Mesendoderm (in vitro differentiated cells): ENCODE data around the gene JAZF1.

Source experiments
- DNase-seq: peaks from one replicate; pipeline ENCODE4 v3.0.0; 2013
- H2AK5ac ChIP-seq: 2 replicates; pipeline ENCODE4 v1.6.1; 2013; ENCODE audit warnings: low read length, inconsistent platforms
- H2BK120ac ChIP-seq: 2 replicates; pipeline ENCODE4 v1.6.1; 2013; ENCODE audit warnings: low read depth, mild to moderate bottlenecking, low read length, moderate library complexity, mixed read lengths
- H2BK15ac ChIP-seq: replicated peaks from 2 replicates; pipeline ENCODE4 v1.6.1; 2013; ENCODE audit warnings: low read depth, mild to moderate bottlenecking, moderate library complexity
- H2BK5ac ChIP-seq: 2 replicates; pipeline ENCODE4 v1.6.1; 2013; ENCODE audit warnings: low read length, inconsistent platforms
- H3K18ac ChIP-seq: 2 replicates; pipeline ENCODE4 v1.6.1; 2013; ENCODE audit warnings: mild to moderate bottlenecking, low read length, mixed read lengths
- H3K23ac ChIP-seq: one replicate; pipeline ENCODE4 v1.6.1; 2013; ENCODE audit warnings: low read length
- H3K27ac ChIP-seq: 2 replicates; pipeline ENCODE4 v1.5.1; 2013; ENCODE audit warnings: low read depth, mild to moderate bottlenecking, inconsistent platforms, low read length, moderate library complexity
- H3K27me3 ChIP-seq: 2 replicates; pipeline ENCODE4 v1.6.1; 2013; ENCODE audit warnings: low read length, control low read depth, mild to moderate bottlenecking, inconsistent platforms; ENCODE audit not compliant: insufficient read depth, poor library complexity
- H3K36me3 ChIP-seq: 2 replicates; pipeline ENCODE4 v1.6.1; 2013; ENCODE audit warnings: low read length, inconsistent platforms; ENCODE audit not compliant: control insufficient read depth, insufficient read depth
- H3K4ac ChIP-seq: one replicate; pipeline ENCODE4 v1.6.1; 2013; ENCODE audit warnings: low read depth, mild to moderate bottlenecking, low read length, moderate library complexity
- H3K4me1 ChIP-seq: 2 replicates; pipeline ENCODE4 v1.6.1; 2013; ENCODE audit warnings: low read depth, low read length, inconsistent platforms; ENCODE audit not compliant: control insufficient read depth
- H3K4me2 ChIP-seq: 2 replicates; pipeline ENCODE4 v1.6.1; 2013; ENCODE audit warnings: low read length
- H3K4me3 ChIP-seq: 2 replicates; pipeline ENCODE4 v1.5.1; 2013; ENCODE audit warnings: mild to moderate bottlenecking, low read length
- H3K56ac ChIP-seq: one replicate; pipeline ENCODE4 v1.6.1; 2013; ENCODE audit warnings: low read length
- H3K79me1 ChIP-seq: 2 replicates; pipeline ENCODE4 v1.6.1; 2013; ENCODE audit warnings: low read length, inconsistent platforms
- H3K79me2 ChIP-seq: 2 replicates; pipeline ENCODE4 v1.6.1; 2013; ENCODE audit warnings: mild to moderate bottlenecking, low read length; ENCODE audit not compliant: control insufficient read depth, insufficient read depth
- H3K9ac ChIP-seq: 2 replicates; pipeline ENCODE4 v1.6.1; 2013; ENCODE audit warnings: low read length, inconsistent platforms
- H4K5ac ChIP-seq: one replicate; pipeline ENCODE4 v1.6.1; 2013; ENCODE audit warnings: low read length
- H4K8ac ChIP-seq: one replicate; pipeline ENCODE4 v1.6.1; 2013; ENCODE audit warnings: low read depth, mild to moderate bottlenecking, control low read depth, low read length, moderate library complexity
- WGBS: extraction: QIAGEN DNeasy Blood & Tissue Kit; methylation state at CpG from one replicate; pipeline ENCODE4 v1.1.7; 2013; ENCODE audit warnings: low lambda C conversion rate, missing lambda C conversion rate; ENCODE audit not compliant: insufficient coverage; ENCODE audit errors: extremely low coverage; 5-methylcytosine and 5-hydroxymethylcytosine counted together

Gene JAZF1

DNA sequence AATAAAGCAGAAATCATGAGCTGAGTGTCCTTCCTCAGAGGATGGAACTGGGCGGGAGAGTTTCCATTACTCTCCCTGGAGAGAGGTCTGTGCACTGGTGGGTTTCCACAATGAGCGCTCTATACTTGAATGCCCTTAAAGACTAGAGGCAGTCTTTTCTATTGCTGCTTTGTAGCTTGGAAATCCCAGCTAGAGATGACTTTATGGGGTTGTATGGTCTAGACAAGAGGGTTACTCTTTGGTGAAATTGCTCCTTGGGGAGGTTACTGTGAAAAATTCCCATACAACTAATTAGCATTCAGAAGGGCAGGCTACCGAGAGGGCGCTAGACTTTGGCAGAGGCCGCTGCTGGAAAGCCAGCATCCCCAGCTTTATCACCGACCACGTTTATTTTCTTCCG, 303.8 kb downstream of the JAZF1 start:
- DNase-seq, result no peak
- no peak overlapping the region for H3K27ac ChIP-seq

GRCh38 chr7:27875832-27876231, 304.8 kb downstream of the JAZF1 start:
- Histone ChIP-seq H3K27ac (no peak overlapping the region), H3K4me2 (no peak overlapping the region), H2BK15ac (no peak overlapping the region), H2BK120ac (no peak overlapping the region), H3K4ac (no peak overlapping the region), H3K23ac (no peak overlapping the region), H4K8ac (no peak overlapping the region), H3K27me3 (no peaks in the 10 kb centered on the region), H3K79me2 (no peaks in the 10 kb centered on the region), H4K5ac (no peak overlapping the region), H2BK5ac (no peak overlapping the region), H2AK5ac (no peak overlapping the region), H3K18ac (no peak overlapping the region), H3K36me3 (no peaks in the 10 kb centered on the region), H3K4me3 (no peak overlapping the region), H3K4me1 (no peaks in the 10 kb centered on the region), H3K79me1 (no peaks in the 10 kb centered on the region), H3K56ac (no peak overlapping the region), H3K9ac (no peak overlapping the region)
- DNase-seq, result peak; percentile 42
- WGBS, result no CpG with 5 or more reads among the region's 2 CpGs

More for the DNA sequence above, 303.8 kb downstream of the JAZF1 start:
- no peak overlapping the region for H4K5ac ChIP-seq
- H3K27me3 ChIP-seq, result no peaks in the 10 kb centered on the region
- H3K79me1 ChIP-seq, result no peaks in the 10 kb centered on the region
- H3K4me3 ChIP-seq, result no peak overlapping the region
- H2AK5ac ChIP-seq, result no peak overlapping the region
- H3K23ac ChIP-seq, result no peak overlapping the region
- H3K18ac ChIP-seq, result no peak overlapping the region
- no peak overlapping the region for H3K56ac ChIP-seq
- no CpG with 5 or more reads among the region's 8 CpGs for WGBS
- H3K36me3 ChIP-seq, result no peaks in the 10 kb centered on the region
- no peak overlapping the region for H3K4ac ChIP-seq
- H3K4me2 ChIP-seq, result no peak overlapping the region
- H3K4me1 ChIP-seq, result no peaks in the 10 kb centered on the region
- H2BK120ac ChIP-seq, result no peak overlapping the region
- H2BK15ac ChIP-seq, result no peak overlapping the region
- H3K79me2 ChIP-seq, result no peaks in the 10 kb centered on the region
- no peak overlapping the region for H3K9ac ChIP-seq
- no peak overlapping the region for H4K8ac ChIP-seq
- no peak overlapping the region for H2BK5ac ChIP-seq

GRCh38 chr7:27875061-27875460, 305.5 kb downstream of the JAZF1 start:
- Histone ChIP-seq H4K8ac (no peak overlapping the region), H3K9ac (no peak overlapping the region), H4K5ac (no peak overlapping the region), H2BK120ac (no peak overlapping the region), H3K27ac (no peak overlapping the region), H2BK15ac (no peak overlapping the region), H3K4me1 (no peaks in the 10 kb centered on the region), H3K27me3 (no peaks in the 10 kb centered on the region), H3K56ac (no peak overlapping the region), H2AK5ac (no peak overlapping the region), H3K23ac (no peak overlapping the region), H3K79me1 (no peaks in the 10 kb centered on the region), H3K4me3 (no peak overlapping the region), H3K4me2 (no peak overlapping the region), H2BK5ac (no peak overlapping the region), H3K4ac (no peak overlapping the region), H3K79me2 (no peaks in the 10 kb centered on the region), H3K18ac (no peak overlapping the region), H3K36me3 (no peaks in the 10 kb centered on the region)
- DNase-seq, result no peak
- no CpG with 5 or more reads among the region's 9 CpGs for WGBS

GRCh38 chr7:27873981-27874957, 306.3 kb downstream of the JAZF1 start:
- Histone ChIP-seq H2BK120ac (no peak overlapping the region), H3K56ac (no peak overlapping the region), H3K4ac (no peak overlapping the region), H3K4me3 (no peak overlapping the region), H4K8ac (no peak overlapping the region), H2BK15ac (no peak overlapping the region), H2BK5ac (no peak overlapping the region), H2AK5ac (no peak overlapping the region), H4K5ac (no peak overlapping the region), H3K4me1 (no peaks in the 10 kb centered on the region), H3K9ac (no peak overlapping the region), H3K23ac (no peak overlapping the region), H3K36me3 (no peaks in the 10 kb centered on the region), H3K79me1 (no peaks in the 10 kb centered on the region), H3K79me2 (no peaks in the 10 kb centered on the region), H3K4me2 (no peak overlapping the region), H3K27me3 (no peaks in the 10 kb centered on the region), H3K27ac (no peak overlapping the region), H3K18ac (no peak overlapping the region)
- no peak for DNase-seq
- WGBS, result no CpG with 5 or more reads among the region's 13 CpGs

DNA sequence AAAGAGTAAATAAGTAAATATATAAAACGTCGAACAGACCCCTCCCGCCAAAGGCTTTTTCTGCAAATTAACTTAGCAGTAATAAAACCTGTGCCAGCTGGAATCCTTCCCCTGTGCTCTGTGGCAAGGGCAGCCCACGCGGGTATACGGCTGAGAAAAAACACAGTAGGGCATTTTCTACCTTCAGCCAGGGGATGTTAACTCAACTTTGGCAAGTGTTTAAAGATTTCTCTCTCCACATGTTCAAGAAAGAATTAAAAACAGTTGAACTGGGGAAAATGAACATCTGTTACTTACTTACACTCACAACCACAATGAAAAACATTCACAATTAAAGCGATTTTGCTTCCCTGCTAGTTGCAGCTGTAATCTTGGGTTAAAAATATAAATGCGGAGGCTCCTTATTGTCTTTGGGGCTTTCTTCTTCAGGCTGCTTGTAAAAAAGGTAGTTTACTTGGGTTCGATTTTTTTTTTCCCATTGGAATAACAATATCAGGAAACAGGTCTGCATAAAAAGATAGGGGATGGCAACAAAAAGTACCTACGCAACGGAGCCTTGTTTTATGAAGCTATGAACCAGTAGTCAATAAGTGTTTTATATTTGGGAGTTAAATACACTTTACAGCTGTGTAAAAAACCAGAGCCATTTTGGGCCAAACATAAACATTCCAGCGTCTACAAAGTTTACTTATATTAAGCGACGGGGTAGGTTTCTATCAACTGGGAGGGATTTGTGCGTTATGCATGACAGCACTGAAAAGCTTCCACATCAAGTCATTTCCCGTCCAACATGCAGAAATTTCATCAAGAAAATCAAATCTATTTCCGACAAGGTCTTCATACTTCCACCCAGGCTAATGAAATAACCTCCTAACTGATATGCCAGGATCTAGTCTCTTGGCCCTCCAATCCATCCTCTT, 308.0 kb downstream of the JAZF1 start:
- Histone ChIP-seq H3K27ac (no peak overlapping the region), H3K4ac (no peak overlapping the region), H3K18ac (no peak overlapping the region), H3K79me2 (no peaks in the 10 kb centered on the region), H3K79me1 (no peaks in the 10 kb centered on the region), H2BK15ac (no peak overlapping the region), H2BK120ac (no peak overlapping the region), H4K5ac (no peak overlapping the region), H2AK5ac (no peak overlapping the region), H3K4me3 (no peak overlapping the region), H3K4me2 (no peak overlapping the region), H3K23ac (no peak overlapping the region), H3K56ac (no peak overlapping the region), H3K9ac (no peak overlapping the region), H3K4me1 (peaks cover 2% of the 10 kb centered on the region), H4K8ac (no peak overlapping the region), H3K27me3 (no peaks in the 10 kb centered on the region), H3K36me3 (no peaks in the 10 kb centered on the region), H2BK5ac (no peak overlapping the region)
- DNase-seq, result no peak
- no CpG with 5 or more reads among the region's 17 CpGs for WGBS
